NCI-H2196 (cell line): ENCODE data around the gene CENPU.
"Not testable (repeated sequence)": the region's sequence is repeated elsewhere in the genome, so short reads cannot be mapped to it uniquely, and the experiment has no call there.

Experiments used
- DNase-seq: peaks from one replicate; lab custom pipeline; 2025; ENCODE audit not compliant: unreplicated experiment; lab: John Stamatoyannopoulos, UW

The CENPU gene

GRCh38 chr4:184733654-184734524 lies at the start of gene CENPU:
Gene CENPU (minus strand): TSS chr4:184734096. CDS start chr4:184734062, 34 bp downstream.
- peak; percentile 90 for DNase-seq

- no peak for DNase-seq
Observed at GRCh38 chr4:184782731-184783373, 49.0 kb upstream of the CENPU start.

GRCh38 chr4:184779160-184779559 lies 45.3 kb upstream of the CENPU start:
- not testable (repeated sequence) for DNase-seq

- DNase-seq = no peak
Observed at GRCh38 chr4:184778325-184778724, 44.4 kb upstream of the CENPU start.

GRCh38 chr4:184776821-184777220 lies 42.9 kb upstream of the CENPU start:
- no peak for DNase-seq

GRCh38 chr4:184775854-184776555 lies 42.1 kb upstream of the CENPU start:
- DNase-seq = no peak

- DNase-seq = no peak
Observed at GRCh38 chr4:184774152-184774551, 40.3 kb upstream of the CENPU start.

- no peak for DNase-seq
Observed at GRCh38 chr4:184771416-184771815, 37.5 kb upstream of the CENPU start.

- DNase-seq = no peak
Observed at GRCh38 chr4:184769141-184769765, 35.4 kb upstream of the CENPU start.

- DNase-seq = no peak
Observed at GRCh38 chr4:184768296-184768695, 34.4 kb upstream of the CENPU start.

- DNase-seq = no peak
Observed at GRCh38 chr4:184766446-184766845, 32.5 kb upstream of the CENPU start.

GRCh38 chr4:184765473-184766340 lies 31.8 kb upstream of the CENPU start:
- DNase-seq = no peak

GRCh38 chr4:184764601-184765000 lies 30.7 kb upstream of the CENPU start:
- no peak for DNase-seq

- DNase-seq = no peak
Observed at GRCh38 chr4:184763150-184763780, 29.4 kb upstream of the CENPU start.

GRCh38 chr4:184762100-184762499 lies 28.2 kb upstream of the CENPU start:
- DNase-seq = no peak

- DNase-seq = no peak
Observed at GRCh38 chr4:184760681-184761080, 26.8 kb upstream of the CENPU start.

- no peak for DNase-seq
Observed at GRCh38 chr4:184757810-184758209, 23.9 kb upstream of the CENPU start.

GRCh38 chr4:184756399-184756798 lies 22.5 kb upstream of the CENPU start:
- DNase-seq = no peak

GRCh38 chr4:184755278-184755677 lies 21.4 kb upstream of the CENPU start:
- DNase-seq = no peak
